ENCODE measurements around the gene LYRM1.
"Not testable (repeated sequence)": the region's sequence is repeated elsewhere in the genome, so short reads cannot be mapped to it uniquely, and the experiment has no call there.

The LYRM1 gene

DNA sequence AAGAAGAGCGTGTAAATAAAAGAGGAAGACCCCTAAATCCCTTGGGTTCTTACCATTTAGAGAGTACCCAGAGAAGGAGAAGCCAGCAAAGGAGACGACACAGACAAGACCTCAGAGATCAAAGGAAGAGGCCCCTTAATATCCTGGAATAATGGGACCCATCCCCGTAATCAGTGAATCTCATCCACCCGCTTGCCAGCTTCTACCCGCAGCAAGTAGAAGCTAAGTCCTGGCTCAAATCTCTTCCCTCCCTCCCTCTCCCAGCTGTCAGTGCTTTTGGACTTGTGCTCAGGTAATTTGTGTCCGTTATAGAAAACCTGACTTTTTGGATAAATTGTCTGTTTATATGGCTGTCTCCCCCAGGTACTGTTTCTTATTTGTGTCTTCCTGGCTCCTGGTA is 1.9 kb downstream of the LYRM1 start:
- DNase-seq (ENCODE audit: low read depth in 2 of 2): no peak

DNA sequence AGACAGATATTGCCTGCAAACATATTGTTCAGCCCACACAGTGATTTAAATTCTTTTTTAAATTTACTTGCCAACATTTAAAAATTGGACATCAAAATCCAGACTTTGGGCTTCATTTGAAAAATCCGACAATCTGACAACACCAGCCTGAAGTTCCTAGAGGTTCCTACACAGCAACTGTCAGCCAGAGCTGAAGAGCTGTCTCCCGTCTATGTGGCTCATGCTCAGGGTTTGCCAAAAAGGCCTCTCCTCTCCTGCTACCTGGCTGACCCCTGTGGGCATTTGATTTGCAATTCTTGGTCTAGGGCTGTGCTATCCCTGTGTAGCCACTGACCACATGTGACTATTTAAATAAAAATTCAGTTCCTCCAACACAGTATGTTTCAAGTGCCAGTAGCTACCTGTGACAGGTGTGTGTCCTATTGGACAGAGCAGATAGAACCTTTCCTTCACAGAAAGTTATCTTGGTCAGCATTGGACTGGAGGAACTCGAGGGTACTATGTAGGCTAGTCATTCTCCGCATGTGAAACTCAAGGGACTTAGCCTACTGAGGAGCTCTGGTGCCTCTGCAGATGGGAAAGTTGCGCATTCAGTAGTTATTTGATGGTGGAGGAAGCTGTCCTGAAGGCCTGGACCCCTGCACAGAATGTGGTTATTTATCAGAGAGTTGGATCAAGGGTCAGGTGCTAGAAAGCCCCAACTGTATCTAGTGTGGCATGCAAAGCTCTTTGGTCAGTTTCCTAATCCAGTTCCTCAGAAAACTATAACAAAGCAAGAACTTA is 2.7 kb downstream of the LYRM1 start:
- DNase-seq (ENCODE audit: low read depth in 2 of 2): no peak

DNA sequence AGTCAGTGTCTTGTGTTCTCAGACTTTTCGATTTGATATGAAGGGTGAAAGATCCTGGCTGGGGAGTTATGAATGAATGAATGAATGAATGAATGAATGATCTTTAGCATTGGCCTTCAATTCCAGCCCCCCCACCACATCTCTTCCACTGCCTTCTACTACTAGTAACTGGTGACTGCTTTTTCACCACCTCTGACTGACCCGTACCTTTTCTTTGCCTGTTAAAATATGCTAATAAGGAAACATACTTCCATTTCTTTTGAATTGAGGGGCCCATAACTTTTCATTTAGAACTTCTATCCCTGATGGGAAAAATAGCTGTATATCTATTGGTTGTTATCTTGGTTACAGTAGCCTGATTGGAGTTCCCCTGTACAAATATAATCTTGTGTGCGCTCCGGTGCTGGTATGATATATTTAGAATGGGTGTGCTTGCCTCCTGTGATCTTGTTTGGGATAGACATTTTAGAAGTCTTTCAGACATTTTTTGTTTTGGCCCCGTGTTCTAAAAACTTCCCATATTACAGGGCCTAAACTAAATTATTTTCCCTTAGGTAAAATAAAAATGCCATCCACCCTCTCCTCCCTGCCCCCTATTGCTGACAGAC is 3.4 kb downstream of the LYRM1 start:
- DNase-seq (ENCODE audit: low read depth in 2 of 2): no peak

DNA sequence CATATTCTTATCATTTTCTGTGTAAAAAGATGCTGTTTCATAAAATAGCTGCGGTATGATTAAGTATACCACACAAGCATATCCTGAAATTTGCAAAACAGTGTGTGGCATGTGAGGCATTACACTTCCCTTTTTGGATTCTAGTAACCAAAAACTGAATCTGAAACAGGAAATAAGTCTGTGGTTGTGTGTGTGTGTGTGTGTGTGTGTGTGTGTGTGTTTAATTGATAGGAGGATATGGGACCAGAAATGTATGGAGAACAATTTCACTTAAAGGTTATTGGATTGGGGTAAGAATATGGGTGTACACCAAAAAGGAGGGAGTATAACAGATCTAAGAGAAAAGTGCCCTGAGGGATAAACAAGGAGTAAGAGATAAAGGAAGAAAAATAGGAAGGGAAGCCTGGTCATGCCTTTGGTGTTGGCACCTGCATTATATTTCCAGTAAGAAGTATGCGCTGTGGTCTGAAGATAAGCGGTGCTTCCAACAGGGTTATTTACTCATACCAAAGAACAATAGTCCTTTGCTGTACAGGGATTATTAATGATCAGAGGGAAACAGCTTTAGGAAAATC is 4.0 kb downstream of the LYRM1 start:
- DNase-seq (ENCODE audit: low read depth in 2 of 2): no peak

DNA sequence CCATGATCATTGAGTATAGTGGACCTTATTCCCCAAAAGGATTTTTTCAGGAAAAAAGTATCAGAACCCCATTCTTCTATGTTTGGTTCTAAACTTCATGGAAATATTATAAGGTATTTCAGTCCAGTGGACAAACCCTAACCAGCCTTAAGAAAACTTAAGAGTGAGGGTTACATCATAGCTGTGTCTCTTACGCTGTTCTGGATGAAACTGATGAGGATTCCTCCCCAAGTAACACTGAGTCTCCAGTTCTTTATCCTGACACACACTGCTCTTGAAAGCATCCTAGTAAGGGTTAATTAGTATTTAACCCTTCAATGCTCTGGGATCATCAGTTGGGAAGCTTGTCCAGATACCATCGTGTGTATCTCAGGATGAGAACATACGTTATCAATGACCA is 5.0 kb downstream of the LYRM1 start:
- DNase-seq (ENCODE audit: low read depth in 2 of 2): no peak

DNA sequence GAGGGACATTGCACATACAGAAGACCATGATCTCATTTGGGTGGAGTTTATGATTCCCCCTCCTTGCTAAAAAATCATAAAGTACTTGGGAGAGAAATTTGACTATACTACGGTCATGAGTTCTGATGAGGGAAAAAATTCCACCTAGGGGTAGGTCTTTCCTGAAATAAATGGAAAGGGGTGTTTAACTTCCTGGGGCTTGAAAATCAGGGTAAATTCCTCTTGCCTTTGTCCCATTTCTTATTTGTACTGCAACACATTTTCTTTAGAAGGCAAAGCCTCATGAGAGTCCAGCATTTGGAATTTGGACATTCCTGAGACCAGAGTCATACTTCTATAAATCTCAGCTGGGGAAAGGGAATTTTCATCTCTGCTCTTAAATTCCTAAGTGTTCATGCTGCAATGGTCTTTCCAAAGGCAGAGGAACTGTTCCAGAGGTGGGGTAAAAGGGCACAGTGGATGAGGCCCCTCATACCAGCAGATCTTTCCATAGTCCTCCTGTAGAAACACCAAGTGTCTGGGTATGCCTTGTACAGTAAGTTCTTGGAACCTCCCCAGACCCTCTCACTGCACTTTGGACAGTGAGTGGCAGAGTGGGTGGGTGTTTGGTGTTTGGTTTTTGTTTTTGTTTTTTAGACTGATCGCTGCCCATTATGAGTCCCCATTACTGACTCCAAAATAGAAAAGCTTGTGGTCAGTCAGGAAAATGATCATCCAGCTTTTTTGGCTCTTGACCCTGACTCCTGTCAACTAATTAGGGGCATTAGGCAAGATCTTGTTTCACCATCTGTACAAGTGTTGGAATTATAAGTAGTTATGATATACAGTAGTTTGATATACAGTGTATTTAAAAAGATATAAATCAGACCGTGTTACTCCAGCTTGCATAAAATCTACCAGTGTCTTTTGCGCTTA is 6.0 kb downstream of the LYRM1 start:
- no peak for DNase-seq (ENCODE audit: low read depth in 2 of 2)

DNA sequence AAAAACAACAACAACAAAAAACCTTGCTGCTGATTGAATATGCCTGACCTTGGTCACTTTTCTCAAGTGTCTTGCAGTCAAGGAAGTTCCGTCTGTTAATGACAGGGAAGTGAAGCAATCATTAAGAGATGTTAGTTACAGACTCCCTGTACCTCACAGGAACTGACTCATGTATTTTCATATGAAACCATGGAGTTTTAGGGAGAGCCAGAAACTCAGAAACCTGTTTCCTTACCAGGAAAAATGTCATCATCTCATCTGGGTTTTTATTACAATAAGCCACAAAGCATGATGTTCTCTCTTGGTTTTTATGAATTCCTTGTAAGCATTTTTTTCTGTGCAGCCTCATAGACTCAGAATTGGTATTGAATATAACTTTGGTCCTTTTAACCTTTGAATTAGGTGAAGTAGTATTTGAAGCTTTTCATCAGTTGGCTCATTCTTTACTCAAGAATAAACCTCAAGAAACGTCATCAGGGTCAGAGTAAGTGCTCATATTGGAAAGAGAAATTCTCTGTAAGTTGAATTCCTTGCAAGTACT is 10.3 kb downstream of the LYRM1 start:
- DNase-seq (ENCODE audit: low read depth in 2 of 2): no peak

DNA sequence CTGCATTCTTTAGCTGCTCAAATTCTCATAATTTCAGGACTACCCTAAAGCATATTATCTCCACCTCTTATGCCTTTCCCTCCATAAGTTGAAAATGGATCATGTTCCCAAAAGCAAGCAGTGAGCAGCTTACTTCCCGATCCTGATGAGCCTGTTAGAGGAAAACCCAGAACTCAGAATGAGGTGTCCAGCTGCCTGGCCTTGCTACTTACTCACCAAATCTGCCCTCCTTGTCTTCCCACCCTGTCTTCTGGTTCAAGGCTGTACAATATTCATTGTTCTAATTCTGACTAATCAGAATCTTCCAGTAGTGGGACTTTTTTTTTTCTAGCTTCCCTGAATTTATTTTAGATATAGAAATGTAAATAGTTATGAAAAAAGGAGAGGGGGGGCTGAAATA is 10.8 kb downstream of the LYRM1 start:
- DNase-seq (ENCODE audit: low read depth in 2 of 2): no peak

DNA sequence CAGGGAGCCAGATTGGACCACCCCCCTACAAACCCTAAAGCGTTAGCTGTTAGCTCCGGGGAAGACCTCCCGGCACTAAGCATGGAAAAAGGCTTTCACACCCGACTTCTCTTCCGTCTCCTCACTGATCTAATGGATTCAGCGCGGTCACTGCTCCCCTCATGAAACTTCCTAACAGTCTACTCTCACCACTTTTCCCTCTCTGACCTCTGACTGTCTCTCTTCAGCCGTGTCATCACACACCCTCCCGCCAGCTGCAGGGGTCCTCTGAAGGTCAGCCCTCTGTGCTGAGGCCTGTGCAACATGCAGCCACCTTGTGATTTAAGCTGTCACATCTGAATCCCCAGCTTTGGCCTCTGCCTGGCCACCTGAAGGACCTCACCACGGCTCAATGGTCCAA is 15.7 kb downstream of the LYRM1 start:
- DNase-seq (ENCODE audit: low read depth in 2 of 2): no peak

DNA sequence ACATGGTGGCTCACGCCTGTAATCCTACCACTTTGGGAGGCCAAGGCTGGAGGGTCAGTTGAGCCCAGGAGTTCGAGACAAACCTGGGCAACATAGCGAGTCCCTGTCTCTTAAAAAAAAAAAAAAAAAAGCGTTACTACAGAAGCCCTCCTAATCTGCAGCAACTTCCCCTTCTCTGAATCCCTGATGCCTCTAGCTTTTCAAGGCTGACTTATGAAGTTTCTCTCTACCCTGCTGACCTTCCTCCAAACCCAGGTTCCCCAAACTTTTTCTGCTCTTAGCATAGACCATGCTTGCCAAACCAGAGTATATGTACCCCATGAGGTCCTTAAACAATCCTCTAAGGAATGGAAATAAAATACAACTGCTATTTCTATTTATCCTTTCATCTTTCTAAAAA is 16.4 kb downstream of the LYRM1 start:
- DNase-seq (ENCODE audit: low read depth in 2 of 2): no peak

DNA sequence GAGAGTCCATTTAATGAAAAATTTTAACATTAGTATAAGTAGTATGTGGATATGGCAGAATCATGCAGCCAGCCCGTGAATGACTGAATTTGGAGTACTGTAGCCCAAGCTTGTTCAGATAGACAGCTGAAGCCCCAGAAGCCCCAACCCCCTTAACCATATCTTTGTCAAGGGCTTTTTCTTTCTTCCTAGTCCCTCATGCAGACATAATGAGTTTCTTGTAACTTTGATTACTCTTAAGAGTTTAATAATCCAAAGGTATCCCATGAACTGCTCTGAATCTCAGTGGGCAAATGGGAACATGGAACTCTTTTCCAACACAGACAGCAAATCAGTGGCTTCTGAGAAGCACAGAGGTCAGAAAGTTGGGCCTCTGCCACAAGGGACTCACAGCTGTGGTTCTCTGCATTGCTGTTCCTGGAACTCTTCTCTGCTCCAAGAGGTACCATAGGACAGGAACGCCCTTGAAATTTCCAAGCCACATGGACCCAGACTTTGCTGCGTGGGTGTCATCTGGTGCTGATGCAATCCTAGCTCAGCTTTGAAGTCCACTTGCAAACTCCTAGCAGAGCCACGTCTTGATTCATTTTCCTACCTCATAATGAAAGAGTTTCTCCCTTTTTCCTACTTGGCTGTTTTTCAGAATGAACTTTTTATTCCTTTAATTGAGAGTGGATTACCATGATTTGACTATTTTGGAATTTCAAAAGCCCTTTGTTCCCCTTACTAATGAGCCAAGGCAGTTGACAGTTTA is 18.1 kb downstream of the LYRM1 start:
- DNase-seq (ENCODE audit: low read depth in 2 of 2): no peak

DNA sequence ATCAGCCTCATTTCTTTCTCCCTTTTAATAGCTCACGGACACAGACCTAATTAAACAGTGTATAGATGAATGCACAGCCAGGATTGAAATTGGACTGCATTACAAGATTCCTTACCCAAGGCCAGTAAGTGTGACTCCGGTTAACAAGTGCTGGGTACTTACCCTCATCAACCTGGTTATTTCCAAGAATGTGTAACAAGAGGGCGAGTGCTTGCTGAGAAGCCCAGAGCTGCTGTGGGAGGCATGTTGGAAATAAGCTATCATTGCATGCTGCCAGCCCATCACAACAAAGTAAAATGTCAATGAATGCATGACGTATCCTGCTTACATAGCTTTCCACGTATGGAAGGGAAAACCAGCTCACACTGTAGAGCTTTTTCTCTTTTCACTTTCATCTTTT is 19.5 kb downstream of the LYRM1 start:
- DNase-seq (ENCODE audit: low read depth in 2 of 2): no peak

DNA sequence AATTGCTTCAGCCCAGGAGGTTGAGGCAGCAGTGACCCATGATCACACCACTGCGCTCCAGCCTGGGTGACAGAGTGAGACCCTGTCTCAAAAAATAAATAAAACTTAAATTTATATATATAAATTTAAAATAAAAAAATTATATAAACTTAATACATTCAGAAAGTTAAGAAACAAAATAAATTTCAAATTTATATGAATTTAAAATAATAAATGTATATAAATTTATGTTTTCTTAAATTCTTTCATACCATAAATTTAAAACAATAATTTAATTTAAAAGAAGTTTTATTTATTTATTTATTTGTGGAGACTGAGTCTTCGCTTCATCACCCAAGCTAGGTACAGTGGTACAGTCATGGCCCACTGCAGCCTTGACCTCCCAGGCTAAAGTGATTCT is 20.2 kb downstream of the LYRM1 start:
- DNase-seq (ENCODE audit: low read depth in 2 of 2): no peak

DNA sequence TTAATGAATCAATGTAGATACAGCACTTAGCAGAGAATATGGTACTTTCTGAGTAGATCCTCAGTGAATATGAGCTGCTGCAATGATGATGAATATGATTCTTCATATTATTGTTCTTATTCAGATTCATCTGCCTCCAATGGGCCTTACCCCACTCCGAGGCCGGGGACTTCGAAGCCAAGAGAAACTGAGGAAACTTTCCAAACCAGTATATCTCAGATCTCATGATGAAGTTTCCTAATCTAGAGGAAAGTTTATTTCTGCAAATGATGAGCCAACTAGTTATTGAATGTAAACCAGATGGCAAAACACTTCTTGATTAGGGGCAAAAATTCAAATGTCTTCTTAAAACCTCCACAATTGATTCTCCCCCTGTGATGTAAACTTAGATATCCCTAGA is 23.3 kb downstream of the LYRM1 start:
- DNase-seq (ENCODE audit: low read depth in 2 of 2): no peak

DNA sequence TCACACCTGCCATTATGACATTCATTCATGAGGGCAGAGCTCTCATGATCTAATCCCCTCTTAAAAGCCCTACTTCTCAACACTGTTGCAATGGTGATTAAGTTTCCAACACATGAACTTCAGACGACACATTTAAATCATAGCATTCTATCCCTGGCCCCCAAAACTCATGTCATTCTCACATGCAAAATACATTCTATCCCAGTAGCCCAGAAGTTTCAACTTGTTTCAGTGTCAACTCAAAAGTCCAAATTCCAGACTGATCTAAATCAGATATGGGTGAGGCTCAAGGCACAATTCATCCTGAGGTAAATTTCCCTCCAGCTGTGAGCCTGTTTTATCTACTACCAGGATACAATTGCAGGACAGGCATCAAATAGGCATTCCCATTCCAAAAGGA is 25.2 kb downstream of the LYRM1 start:
- DNase-seq (ENCODE audit: low read depth in 2 of 2): no peak

DNA sequence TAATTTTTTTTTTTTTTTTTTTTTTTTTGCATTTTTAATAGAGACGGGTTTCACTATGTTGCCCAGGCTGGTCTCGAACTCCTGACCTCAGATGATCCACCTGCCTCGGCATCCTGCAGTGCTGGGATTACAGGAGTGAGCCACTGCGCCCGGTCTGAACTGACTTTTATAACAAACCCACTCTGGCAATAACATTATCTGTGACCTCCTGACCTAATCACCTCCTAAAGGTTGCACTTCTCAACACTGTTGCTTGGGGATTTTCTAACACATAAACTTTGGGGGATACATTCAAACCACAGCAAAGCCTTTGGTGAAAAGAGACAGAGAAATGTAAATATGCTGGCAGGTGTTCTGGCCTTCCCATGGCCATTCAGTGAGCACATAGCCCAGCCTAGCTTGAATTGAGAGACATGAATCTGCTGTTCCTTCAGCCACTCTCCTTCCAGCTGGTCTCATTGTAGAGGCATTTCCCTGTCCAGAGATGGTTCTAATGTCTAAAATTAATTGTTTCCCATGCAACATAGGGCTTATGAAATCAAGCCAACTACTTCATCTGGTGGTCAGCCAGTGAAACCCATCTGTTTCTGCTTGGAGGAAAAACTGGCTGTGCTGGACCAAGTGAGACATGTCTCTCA is 28.3 kb downstream of the LYRM1 start:
- no peak for DNase-seq (ENCODE audit: low read depth in 2 of 2)

DNA sequence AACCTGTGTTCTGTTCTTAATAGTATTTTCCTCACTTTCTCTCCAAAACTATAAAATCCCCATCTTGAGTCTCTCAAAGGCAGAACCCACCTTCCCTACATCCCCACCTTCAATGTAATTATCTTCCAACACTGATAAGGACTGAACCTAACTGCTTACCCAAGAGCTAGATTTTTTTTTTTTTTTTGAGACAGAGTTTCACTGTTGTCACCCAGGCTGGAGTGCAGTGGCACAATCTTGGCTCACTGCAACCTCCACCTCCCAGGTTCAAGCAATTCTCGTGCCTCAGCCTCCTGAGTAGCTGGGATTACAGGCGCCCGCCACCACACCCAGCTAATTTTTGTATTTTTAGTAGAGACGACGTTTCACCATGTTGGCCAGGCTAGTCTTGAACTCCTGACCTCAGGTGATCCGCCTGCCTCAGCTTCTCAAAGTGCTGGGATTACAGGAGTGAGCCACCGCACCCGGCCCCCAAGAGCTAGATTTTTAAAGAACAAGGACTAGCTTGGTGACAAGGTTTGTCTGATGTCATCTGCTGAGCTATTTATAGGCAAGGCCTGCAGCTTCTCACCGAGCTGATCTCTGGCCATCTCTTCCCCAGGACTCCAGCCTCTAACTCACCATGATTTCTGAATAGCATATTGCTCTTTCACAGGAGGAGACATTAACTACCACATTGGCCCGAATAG is 29.2 kb downstream of the LYRM1 start:
- not testable (repeated sequence) for DNase-seq (ENCODE audit: low read depth in 2 of 2)

DNA sequence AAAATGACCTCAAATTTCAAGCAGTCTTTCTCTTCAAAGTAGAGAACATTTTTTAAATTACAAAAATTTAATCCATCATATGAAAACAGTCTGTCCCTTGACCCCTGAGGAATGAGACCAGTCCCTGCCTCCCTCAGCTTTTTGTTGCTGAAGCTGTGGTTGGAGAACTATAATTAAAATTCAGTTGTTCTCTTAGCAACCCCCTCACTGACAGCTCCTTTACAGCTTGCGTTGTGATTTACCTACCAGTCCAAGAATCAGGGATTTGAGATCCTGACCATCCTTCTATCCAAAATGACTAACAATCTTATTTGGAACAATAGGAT is 29.8 kb downstream of the LYRM1 start:
- DNase-seq (ENCODE audit: low read depth in 2 of 2): no peak

DNA sequence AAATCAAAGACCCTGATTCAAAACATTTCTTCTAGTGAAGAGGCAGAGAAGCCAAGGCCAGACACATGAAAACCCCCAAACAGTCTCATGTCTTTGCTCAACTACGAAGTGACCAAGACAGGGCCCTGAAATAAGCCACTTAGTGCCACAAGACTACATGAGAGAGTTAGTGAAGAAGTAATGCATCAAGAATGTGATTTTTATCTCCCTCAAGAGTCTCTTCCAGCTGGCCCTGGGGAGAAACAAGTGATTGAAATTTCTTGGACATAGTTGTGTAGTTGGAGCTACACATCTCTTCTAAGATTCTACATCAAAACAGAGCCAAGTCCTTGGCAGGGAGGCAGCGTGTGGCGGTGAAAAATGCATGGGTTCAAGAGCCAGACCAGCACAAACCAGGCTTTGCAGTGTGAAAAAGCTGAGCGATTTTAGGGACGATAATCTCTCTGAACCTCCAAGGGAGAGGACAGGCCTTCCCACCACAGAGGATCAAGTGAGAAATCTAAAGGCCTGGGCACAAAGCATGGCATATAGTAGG is 30.6 kb downstream of the LYRM1 start:
- no peak for DNase-seq (ENCODE audit: low read depth in 2 of 2)

DNA sequence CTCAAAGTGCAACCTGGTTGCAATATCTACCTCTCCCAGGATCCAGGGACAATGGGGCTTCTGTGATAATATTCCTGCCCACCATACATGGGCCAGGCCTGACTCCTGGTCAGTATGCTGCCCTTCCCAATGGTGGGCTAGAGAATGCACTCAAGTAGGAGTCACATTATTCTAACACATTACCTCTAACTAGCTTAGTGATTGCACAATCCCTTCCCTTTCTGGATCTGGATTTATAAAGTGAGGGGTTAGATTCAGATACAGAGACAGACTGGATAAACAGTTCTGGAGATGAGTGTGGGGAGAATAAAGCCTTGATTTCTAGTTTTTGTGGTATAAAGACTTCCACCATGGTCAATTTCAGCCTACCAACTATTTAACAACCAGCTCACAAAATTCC is 33.0 kb downstream of the LYRM1 start:
- DNase-seq (ENCODE audit: low read depth in 2 of 2): no peak

Data from activated CD8-positive, alpha-beta memory T cell treated with anti-CD3 and anti-CD28 coated beads for 4 hours (primary cell).